Activated naive CD4-positive, alpha-beta T cell (primary cell): ENCODE measurements around the gene COL25A1.
"Not testable (repeated sequence)": the region's sequence is repeated elsewhere in the genome, so short reads cannot be mapped to it uniquely, and the experiment has no call there.

Experiments used
- DNase-seq, 4 experiments: peaks; one replicate each; lab custom pipeline; 2025; lab: John Stamatoyannopoulos, UW

COL25A1 gene

DNA sequence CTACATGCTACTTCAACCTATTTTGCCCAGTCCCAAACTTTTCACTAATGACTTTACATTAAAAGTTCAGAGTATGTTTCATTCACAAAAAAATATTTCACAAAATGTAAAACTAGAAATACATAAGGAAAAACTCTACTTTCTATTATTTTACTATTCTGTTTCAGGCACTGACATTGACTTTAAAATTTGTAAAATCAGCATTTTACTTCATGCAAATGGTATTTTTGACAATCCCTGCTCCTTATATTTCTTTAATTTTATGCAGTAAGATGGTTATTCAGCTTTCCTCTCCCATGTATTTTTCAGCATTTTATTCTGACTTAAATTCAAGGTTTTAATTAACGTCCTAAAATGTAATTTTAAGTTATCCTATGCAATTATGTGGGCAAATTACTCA, 178.5 kb downstream of the COL25A1 start:
- DNase-seq: no peak

DNA sequence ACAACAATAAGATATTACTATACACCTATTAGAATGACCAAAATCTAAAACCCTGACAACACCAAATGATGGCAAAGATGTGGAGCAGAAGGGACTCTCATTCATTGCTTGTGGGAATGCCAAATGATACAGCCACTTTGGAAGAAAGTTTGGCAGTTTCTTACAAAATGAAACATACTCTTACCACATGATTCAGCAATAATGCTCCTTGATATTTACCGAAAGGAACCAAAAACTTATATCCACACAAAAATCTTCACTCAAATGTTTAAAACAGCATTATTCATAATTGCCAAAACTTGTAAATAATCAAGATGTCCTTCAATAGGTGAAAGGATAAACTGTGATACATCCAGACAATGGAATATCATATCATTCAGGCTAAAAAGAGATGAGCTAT, 180.9 kb downstream of the COL25A1 start:
- no peak for DNase-seq

DNA sequence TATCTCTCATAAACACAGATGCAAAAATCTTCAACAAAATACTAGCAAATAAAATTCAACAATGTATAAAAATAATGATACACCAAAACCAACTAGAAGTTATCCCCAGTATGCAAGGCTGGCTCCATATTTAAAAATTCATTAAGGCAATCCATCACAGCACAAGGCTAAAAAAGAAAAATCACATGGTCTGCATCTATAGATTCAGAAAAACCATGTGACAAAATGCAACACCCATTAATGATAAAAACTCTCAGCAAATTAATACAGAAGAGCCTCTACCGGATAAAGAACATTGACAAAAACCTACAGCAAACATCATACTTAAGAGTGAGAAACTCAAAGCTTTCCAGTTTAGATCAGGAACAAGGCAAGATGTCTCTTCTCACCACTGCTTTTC, 182.6 kb downstream of the COL25A1 start:
- no peak for DNase-seq

DNA sequence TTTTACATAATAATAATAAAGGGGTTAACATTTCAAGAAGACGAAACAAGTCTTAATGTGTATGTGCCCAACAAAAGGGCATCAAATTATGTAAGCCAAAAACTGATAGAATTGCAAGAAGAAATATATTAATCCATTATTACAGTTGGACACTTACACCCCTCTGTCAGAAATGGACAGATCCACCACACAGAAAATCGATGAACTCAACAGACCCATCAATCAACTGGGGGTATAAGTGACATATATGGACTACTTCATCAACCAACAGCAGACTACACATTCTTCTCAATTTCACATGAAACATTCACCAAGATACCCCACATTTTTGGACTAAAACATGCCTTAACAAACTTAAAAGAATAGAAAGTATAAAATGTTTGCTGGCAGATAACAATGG, 183.8 kb downstream of the COL25A1 start:
- DNase-seq: no peak

DNA sequence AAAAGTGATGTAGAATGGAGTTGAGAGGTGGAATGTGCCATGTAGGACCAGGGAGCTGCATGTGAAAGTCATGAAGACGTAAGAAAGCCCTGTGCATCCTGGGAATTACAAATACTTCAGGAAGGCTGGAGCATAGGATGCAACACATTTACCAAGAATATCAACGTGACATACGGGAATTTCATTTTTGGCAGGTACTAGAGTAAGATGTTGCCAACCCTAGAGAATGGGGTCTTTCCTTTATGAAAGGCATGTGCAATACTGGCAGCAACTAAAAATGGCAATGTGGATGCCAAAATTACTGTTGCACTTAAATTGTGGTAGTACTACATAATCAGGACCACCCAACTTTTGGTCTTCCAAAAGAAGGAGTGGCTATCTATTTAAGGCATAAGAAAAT, 188.0 kb downstream of the COL25A1 start:
- DNase-seq: no peak

DNA sequence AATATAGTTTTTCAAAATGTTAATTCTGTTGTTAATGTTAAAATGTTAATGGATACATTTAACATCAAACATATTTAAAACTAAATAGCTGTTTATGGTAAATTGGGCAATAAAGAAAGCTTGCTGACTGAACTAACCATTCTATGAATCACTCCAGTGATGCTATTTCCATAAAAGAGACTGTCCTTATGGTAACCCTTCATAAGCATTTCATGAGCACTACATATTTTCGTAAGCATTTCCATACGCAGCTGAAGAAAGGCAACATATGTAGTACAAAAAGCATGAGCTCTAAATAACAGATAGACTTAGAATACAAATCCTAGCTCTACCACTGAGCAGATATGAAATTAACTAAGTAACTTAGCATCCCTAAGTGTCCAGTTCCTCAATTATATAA, 188.9 kb downstream of the COL25A1 start:
- DNase-seq: no peak

DNA sequence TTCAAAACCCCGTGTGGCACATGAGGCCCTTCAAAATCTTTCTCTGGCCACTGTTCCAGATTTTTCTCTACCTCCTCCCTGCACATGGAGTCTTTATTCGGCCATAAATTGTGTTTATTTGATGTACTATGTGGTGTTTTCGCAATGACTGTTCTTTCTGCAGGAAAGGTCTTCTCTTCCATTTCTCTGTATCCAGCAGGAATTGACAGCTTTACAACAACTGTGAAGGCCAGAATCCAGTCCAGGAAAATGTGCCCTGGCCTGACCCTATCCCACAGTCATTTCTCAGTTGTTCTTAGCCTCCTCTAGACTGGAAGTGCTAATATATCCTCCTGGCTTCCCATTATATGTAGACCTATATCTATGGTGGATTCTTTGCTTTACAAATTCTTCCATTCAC, 191.4 kb downstream of the COL25A1 start:
- no peak for DNase-seq

DNA sequence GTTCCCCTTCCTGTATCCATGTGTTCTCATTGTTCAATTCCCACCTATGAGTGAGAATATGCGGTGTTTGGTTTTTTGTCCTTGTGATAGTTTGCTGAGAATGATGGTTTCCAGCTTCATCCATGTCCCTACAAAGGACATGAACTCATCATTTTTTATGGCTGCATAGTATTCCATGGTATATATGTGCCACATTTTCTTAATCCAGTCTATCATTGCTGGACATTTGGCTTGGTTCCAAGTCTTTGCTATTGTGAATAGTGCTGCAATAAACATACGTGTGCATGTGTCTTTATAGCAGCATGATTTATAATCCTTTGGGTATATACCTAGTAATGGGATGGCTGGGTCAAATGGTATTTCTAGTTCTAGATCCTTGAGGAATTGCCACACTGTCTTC, 194.2 kb downstream of the COL25A1 start:
- DNase-seq: not testable (repeated sequence)

DNA sequence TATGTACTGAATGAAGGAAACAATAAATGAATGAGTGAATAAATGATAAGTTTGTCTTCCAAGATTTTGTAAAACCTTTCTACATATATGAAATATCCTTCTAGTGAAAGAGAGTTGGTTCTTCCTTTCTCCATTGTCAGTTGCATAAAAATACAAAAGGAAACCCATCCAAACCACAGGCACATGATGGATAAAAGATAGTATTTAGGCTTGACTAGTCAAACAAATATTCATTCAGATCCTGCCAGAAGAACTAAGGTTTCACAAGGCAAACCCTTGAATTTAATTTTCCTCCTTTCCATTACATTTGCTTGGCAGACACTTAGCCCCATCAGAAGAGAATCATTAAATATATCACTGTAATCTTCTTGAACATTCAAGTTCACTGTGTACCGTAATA, 208.4 kb downstream of the COL25A1 start:
- DNase-seq: no peak

DNA sequence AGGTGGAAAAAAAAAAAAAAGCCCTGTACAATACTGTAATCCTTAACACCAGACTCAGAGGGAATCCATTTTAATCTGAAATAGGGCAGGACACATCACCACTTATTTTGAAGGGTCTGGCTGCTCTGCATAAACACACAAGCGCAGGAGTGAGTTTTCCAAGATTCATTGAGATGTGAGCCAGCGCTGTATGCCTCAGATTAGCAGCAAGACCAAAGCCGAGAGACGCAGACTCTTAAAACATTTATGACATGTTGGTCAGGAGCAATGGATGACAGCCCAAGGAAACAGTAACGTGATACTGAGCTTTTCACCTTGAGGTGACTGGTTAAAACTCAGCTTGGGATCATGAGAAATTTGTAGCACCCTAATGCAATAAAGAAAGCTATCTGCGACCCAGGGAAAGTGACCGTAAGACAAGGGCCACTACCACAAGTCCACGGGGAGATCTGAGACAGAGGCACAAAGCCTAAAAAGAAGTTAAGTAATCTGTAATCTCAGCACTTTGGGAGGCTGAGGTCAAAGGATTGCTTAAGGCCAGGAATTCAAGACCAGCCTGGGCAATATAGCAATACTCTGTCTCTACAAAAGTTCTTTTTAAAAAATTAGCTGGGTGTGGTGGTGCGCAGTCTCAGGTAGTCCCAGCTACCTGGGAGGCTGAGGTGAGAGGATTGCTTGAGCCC, 210.6 kb downstream of the COL25A1 start:
- DNase-seq: no peak

DNA sequence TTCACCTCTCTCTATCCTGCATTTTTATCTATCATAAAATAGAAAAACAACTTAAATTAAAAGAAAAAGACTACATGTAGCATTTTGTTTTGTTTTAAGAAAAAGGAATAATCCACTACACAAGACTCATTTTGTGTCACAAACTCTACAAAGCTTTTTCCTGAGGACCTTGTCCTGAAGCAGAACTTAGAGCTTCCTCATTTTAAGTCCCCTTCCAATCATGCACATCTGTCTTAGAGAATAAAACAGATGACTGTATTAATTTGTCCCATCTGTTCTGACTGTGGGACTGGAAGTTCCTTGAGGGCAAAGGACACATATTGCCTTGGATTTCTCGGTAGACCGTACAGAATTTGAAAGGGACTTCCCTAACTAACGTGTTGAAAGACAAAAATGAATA, 218.5 kb downstream of the COL25A1 start:
- DNase-seq: no peak

DNA sequence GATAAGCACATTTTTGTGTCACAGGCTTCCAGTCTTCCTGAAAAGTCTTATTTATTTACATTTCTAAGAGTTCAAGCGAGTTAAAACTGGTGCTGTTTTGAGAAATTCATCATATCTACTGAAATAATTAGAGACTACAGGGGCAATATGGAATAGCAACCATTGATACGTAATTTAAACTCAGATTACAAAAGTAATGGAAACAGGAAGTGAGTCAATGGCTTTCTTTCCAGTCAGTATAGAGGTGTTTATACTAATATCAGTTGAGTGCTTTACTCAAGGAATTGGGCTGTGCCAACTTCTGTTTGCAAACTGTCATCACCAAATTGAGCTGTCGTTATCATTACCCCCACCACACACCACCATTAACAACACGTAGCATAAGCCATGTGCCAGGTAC, 222.7 kb downstream of the COL25A1 start:
- no peak for DNase-seq

DNA sequence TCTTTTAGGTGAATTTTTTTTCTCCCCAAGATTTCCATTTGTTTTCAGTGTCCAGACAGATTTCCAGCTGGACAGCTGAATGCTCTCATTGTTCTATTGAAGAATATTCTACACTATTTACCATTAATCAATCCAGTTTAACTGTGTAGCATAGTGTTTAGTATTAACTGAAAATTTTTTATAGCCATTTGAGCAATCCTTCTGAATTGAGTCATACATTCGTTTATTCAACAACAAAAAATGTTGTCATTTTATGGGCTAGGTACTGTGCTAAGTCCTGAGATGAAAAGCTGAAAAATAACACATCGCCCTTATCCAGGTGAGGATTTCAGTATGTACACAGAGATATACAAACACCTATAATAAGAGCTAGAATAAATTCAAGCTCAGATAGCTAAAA, 223.3 kb downstream of the COL25A1 start:
- DNase-seq: no peak

DNA sequence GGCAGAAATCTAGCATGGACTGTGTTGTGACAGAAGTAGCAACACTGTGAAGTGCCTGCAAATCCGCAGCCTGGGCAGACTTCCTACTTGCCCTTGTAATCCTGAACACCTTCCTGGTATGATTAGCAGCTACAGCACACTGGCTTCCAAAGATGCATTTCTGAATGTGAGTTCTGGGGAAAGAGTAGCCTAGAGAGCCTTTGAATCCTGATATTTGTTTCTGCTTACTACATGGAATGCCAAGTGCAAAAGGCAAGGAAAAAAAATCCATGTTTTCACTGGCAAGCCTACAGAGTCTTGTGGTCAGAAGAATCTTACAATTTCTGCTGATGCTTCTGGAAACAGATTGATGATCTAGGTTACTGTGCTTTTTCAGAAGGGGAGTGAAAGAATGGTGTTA, 223.7 kb downstream of the COL25A1 start:
- no peak for DNase-seq

DNA sequence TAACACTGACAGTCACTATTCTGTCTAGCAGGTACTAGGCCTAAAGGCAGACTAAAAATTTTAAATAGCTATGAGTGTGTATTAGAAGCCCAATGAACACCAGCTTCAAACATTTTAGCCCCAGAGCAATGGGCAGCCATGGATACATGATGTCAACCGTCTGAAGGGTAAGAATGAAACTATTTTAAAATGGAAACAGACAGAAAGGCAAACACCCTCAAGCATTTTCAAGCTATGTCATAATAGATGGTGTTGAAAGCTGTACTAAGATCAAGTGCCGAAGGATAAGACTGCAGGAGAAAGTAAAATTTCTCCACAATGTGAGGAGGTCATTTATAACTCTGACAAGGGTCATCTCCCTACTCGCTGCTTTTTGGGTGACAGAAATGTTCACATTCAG, 225.0 kb downstream of the COL25A1 start:
- no peak for DNase-seq

DNA sequence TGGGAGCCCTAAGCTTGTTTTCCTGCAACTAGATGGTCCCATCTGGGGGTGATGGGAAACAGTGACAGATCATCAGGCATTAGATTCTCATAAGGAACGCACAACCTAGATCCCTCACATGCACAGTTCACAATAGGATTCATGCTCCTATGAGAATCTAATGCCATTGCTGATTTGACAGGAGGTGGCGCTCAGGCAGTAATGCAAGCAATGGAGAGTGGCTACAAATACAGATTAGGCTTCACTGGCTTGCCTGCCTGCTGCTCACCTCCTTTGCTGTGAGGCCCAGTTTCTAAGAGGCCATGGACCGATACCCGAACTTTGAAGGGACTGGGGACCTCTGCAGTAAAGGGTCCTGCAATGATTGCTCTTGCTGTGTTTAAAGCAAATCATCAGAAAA, 225.7 kb downstream of the COL25A1 start:
- DNase-seq: not testable (repeated sequence)

DNA sequence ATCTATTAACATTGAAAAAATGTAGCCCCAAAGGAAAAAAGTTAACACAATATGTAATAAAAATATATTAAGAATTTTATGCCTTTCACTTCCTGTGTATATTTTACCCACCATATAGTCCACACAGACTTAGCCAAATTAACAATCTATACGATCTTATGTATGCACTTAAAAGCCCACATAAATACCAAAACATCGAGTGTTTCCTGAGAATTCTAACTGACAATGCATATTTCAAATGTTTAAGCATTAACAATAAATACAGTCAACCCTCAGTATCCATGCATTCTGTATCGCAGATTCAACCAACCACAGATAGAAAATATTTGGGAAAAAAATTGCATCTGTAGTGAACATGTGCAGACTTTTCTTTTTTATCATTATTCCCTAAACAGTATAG, 226.8 kb downstream of the COL25A1 start:
- no peak for DNase-seq

DNA sequence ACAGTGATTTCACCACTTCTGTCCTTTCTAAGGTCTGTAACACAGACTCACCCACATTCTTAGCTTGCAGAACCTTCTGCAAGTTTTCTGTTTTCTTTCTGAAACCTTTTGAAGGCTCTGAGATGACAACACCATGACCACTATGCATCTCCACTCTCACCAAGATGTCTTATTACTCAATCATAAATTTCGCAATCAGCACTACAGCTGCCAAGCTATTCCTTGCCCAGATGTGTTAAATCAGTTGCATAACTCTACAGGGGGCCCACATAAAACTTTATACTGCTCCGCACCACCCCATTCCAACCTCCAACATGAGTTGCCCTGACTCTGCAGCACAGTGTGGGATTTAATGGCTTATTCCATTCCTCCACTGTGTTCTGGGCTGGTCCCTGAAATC, 229.9 kb downstream of the COL25A1 start:
- DNase-seq: no peak

DNA sequence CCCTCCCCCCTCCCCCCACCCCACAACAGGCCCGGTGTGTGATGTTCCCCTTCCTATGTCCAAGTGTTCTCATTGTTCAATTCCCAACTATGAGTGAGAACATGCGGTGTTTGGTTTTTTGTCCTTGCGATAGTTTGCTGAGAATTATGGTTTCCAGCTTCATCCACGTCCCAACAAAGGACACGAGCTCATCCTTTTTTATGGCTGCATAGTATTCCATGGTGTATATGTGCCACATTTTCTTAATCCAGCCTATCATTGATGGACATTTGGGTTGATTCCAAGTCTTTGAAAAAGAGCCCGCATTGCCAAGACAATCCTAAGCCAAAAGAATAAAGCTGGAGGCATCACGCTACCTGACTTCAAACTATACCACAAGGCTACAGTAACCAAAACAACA, 231.8 kb downstream of the COL25A1 start:
- DNase-seq: not testable (repeated sequence)

DNA sequence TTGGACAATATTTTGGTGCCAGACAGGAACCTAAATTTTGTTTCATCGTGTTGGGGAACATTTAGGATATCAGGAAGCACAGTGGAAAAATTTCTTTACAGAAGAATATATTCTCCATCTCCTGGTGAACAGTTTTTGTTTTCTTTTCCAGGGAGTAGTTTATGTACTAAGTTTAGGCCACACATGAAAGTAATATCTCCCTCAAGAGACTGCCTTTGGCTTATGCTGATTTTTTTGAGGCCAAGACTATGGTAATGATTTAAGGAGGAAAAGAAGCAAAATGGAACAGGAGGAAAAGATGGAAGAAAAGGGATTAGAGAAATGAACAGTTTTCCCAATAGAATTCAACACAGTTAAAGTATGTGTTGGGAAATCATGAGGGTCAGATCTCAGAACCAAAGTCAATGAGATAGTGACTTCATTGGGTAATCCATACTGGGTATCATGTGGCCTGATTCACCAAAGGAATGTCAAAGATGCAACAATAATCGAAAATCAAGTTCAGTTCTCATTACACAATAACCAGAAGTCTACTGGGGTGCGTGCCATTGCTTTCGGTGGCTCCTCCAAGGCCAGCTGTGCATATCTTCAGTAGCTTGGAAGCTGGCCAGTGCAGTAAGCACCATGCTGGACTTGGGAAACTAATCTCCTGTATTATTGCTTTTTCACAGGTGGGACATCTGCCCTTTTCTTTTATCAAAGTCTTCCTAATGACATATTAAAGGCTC, 234.8 kb downstream of the COL25A1 start:
- DNase-seq: no peak

DNA sequence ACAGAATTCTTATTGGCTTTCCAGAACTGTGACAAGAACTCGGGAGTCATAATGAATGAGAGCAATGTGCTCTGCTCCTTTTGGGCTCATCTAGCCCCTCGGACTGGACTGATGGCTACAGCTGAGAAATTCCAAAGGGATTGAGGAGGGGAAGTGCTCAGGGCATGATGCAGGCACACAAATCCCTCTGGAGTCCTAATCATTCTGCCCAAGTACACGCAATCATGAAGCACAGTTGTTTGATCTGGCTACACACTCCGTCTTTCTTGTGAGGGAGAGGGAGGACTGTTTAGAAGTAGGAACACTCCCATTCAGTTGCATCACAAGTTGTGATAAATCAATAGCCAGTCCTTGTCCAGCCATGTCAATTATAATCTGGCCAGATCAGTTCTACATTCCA, 237.5 kb downstream of the COL25A1 start:
- DNase-seq: no peak

DNA sequence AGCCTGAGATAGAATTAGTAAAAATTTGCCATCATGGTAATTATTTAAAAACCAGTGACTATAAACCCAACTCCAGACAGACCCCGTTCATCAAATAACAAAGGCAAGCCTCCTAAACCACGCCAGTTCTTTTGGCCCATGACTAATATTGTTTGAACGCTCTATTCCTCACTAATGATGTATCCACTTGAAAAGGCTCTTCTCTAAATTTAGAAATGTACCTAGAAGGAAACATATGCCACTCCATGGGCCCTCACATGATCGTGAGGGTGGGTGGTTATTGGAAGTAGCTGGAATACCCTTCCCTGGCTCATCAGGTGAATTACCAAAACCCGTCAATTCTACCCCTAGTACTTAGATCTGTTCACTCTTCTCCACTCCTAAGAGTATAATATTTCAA, 249.2 kb downstream of the COL25A1 start:
- no peak for DNase-seq

DNA sequence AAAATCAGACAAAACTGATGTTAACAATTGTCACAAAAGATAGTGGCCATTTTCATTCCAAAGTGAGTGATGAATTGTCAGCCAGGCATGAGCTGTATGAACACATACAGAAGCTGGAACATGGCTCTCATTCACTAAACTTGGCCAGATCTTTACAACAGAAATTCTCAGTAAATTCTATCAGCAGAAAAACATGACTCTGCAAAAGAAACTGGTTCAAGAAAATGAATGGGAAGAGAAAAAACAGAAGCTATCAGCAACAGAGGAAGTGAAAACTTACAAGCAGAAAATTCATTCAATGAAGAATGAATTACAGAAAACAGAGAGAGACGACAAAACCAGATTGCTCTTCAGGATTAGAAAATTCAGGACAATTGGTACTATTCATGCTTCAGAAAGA, 249.6 kb downstream of the COL25A1 start:
- no peak for DNase-seq

DNA sequence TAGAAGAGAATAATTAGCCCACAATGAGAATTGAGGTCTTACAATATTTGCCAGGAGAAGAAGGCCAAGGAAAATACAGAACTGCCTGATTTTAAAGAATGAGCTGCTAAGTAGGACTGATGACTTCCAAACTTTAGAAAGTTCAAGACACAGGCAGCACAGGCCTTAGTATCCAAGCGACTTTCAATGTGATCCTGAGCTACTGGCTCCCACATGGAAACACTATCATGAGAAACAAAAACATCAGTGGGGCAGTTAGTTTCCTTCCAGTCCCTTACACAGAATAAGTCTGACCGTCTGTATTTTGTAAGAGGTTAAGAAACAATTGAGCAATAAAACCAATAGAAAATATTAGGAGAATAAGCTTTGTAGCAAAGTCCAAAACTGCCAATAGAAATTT, 251.4 kb downstream of the COL25A1 start:
- no peak for DNase-seq
